Nephron progenitor cell (in vitro differentiated cells): ENCODE data around the gene ANKHD1.

ENCODE experiments used
- DNase-seq: peaks from one replicate; pipeline ENCODE4 v3.0.0; 2021
- H3K27ac Mint-ChIP-seq: 2 replicates; pipeline ENCODE4 v1.8.0; 2021; ENCODE audit warnings: mild to moderate bottlenecking, moderate library complexity, mixed read lengths
- H3K27me3 Mint-ChIP-seq: 2 replicates; pipeline ENCODE4 v1.8.0; 2021; ENCODE audit warnings: mild to moderate bottlenecking, low read depth, mixed read lengths; ENCODE audit not compliant: poor library complexity
- H3K36me3 Mint-ChIP-seq: 2 replicates; pipeline ENCODE4 v1.8.0; 2021; ENCODE audit warnings: low read depth, mixed read lengths
- H3K4me1 Mint-ChIP-seq: 2 replicates; pipeline ENCODE4 v1.8.0; 2021; ENCODE audit warnings: mixed read lengths
- H3K4me3 Mint-ChIP-seq: 2 replicates; pipeline ENCODE4 v1.8.0; 2021; ENCODE audit warnings: mild to moderate bottlenecking, moderate library complexity, mixed read lengths
- H3K9me3 Mint-ChIP-seq: 2 replicates; pipeline ENCODE4 v1.8.0; 2021; ENCODE audit warnings: mild to moderate bottlenecking, moderate library complexity, mixed read lengths
- CTCF ChIP-seq: fragments of 200-600 bp; sonication (generic); IDR thresholded peaks from 2 replicates; pipeline ENCODE4 v1.5.0; 2021; ENCODE audit warnings: antibody characterized with exemption

Gene ANKHD1

DNA sequence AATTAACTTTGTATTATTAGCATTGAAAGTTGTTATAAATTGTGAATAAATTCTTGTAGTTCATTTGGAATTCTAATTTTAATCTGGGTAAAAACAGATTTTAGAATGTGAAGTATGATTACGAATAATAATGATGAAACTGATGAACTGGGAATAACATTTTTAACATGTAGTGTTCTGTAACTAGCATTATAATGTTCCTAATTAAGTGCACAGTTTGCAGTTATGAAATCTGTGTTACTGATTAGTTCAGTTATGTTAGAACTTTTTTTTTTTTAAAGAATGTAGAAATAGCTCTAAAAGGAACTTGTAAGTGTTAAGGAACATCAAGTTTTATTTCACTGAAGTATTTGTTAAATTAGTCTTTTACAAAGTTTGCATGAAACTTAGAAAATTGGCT is 97.0 kb downstream of the ANKHD1 start:
- DNase-seq = no peak
- Mint-ChIP-seq H3K4me1 (no peaks in the 10 kb centered on the region), H3K9me3 (no peaks in the 10 kb centered on the region), H3K27me3 (no peaks in the 10 kb centered on the region), H3K4me3 (no peak overlapping the region), H3K36me3 (peaks cover 38% of the 10 kb centered on the region), H3K27ac (no peak overlapping the region)
- no peak for TF ChIP-seq CTCF

GRCh38 chr5:140502834-140503233 is 101.2 kb downstream of the ANKHD1 start:
- no peak overlapping the region for H3K27ac Mint-ChIP-seq

GRCh38 chr5:140509898-140510297 is 108.3 kb downstream of the ANKHD1 start:
- TF ChIP-seq CTCF = no peak
- Mint-ChIP-seq H3K27ac (no peak overlapping the region), H3K9me3 (no peaks in the 10 kb centered on the region), H3K4me1 (no peaks in the 10 kb centered on the region), H3K27me3 (no peaks in the 10 kb centered on the region), H3K4me3 (no peak overlapping the region), H3K36me3 (peaks cover 84% of the 10 kb centered on the region)
- DNase-seq = no peak

More at GRCh38 chr5:140502834-140503233, 101.2 kb downstream of the ANKHD1 start:
- H3K9me3 Mint-ChIP-seq = no peaks in the 10 kb centered on the region
- H3K4me1 Mint-ChIP-seq = no peaks in the 10 kb centered on the region
- H3K27me3 Mint-ChIP-seq = no peaks in the 10 kb centered on the region
- TF ChIP-seq CTCF = no peak
- H3K36me3 Mint-ChIP-seq = peaks cover 36% of the 10 kb centered on the region
- H3K4me3 Mint-ChIP-seq = no peak overlapping the region
- no peak for DNase-seq

DNA sequence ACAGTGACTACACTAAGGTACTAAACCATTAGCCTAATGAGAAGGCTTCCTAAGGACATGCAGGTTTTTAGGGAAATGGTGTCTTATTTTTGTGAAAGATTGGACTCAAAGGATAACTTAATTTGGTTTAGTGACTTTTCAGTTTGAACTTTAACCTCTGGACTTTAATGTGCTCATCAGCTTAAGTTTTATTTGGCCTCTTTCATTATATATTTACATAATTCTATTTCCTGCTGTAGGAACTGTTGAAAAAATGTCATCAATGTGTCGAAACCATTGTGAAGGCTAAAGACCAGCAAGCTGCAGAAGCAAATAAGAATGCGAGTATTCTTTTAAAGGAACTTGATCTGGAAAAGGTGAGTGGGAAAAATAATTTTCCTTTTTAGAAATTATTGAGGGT is 111.5 kb downstream of the ANKHD1 start:
- H3K4me3 Mint-ChIP-seq = no peak overlapping the region
- no peak for DNase-seq
- H3K27me3 Mint-ChIP-seq = no peaks in the 10 kb centered on the region
- peaks cover 15% of the 10 kb centered on the region for H3K9me3 Mint-ChIP-seq
- H3K36me3 Mint-ChIP-seq = peaks cover 75% of the 10 kb centered on the region
- H3K4me1 Mint-ChIP-seq = no peaks in the 10 kb centered on the region
- no peak overlapping the region for H3K27ac Mint-ChIP-seq
- no peak for TF ChIP-seq CTCF

DNA sequence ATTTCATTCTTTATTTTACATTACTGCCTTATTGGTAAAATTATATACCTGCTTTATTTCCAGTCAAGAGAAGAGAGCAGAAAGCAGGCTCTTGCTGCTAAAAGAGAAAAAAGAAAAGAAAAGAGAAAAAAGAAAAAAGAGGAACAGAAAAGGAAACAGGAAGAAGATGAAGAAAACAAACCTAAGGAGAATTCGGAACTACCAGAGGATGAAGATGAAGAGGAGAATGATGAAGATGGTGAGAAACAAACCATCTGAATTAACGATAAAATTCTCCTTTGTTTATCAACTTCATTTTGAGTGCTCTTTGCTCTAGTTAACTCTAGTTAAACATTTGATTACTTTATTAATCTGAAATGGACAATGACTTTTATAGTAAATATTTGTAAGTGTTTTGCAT is 122.4 kb downstream of the ANKHD1 start:
- DNase-seq = no peak
- peaks cover 4% of the 10 kb centered on the region for H3K9me3 Mint-ChIP-seq
- H3K27ac Mint-ChIP-seq = no peak overlapping the region
- H3K27me3 Mint-ChIP-seq = no peaks in the 10 kb centered on the region
- TF ChIP-seq CTCF = no peak
- no peaks in the 10 kb centered on the region for H3K4me1 Mint-ChIP-seq
- H3K36me3 Mint-ChIP-seq = peaks cover 60% of the 10 kb centered on the region
- no peak overlapping the region for H3K4me3 Mint-ChIP-seq

DNA sequence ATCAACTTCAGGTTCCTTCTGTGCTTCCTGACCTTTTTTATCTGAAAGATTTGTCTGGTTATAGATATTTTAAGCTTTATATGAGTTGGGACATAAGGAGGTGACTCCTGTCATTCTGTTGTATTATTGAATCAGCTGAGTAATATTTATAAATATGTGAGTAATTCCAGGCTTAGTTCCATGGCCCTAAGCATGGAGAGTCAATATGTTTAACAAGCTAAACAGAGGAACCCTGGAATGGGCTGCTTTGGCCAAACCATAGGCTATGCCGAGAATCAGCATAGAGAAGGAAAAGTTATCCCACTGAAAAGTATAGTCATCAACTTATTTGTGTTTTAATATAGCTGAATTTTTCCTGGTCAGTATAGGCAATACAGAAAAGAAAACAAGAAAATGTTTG is 138.6 kb downstream of the ANKHD1 start:
- no peak for DNase-seq
- Mint-ChIP-seq H3K4me1 (no peaks in the 10 kb centered on the region), H3K4me3 (no peak overlapping the region), H3K9me3 (no peaks in the 10 kb centered on the region), H3K36me3 (peaks cover 69% of the 10 kb centered on the region), H3K27ac (no peak overlapping the region), H3K27me3 (no peaks in the 10 kb centered on the region)
- TF ChIP-seq CTCF = no peak
